Right atrium auricular region (tissue), 2 donors: Measurements from ENCODE around the gene ITSN2. TPM values are rescaled to one million over a fixed set of nuclear protein-coding genes. Genes with fewer than 3 reads are reported as not detected.
"Not testable (repeated sequence)": the region's sequence is repeated elsewhere in the genome, so short reads cannot be mapped to it uniquely, and the experiment has no call there.

Experiments used
- DNase-seq: peaks from one replicate; pipeline ENCODE4 v3.0.0-alpha.2; 2019; ENCODE audit warnings: low spot score
- H3K27ac ChIP-seq, 2 donors: fragments of 200-600 bp; sonication (generic); 1 replicate in 1 of 2; 2 replicates in 1 of 2; pipeline ENCODE4 v1.5.1; 2016 to 2019
- H3K27me3 ChIP-seq, 2 donors: fragments of 200-600 bp; sonication (generic); one replicate each; pipeline versions ENCODE4 v1.5.1 to v1.6.0; 2017 to 2019
- H3K36me3 ChIP-seq: fragments of 200-600 bp; sonication (generic); one replicate; pipeline ENCODE4 v1.5.1; 2016
- H3K4me1 ChIP-seq, 2 donors: fragments of 200-600 bp; sonication (generic); one replicate each; pipeline versions ENCODE4 v1.5.1 to v1.6.0; 2017 to 2019
- H3K4me3 ChIP-seq, 2 donors: fragments of 200-600 bp; sonication (generic); 1 replicate in 1 of 2; 2 replicates in 1 of 2; pipeline ENCODE4 v1.5.1; 2017 to 2019; ENCODE audit warnings: mild to moderate bottlenecking in 1 of 2, moderate library complexity in 1 of 2
- H3K9me3 ChIP-seq, 2 donors: fragments of 200-600 bp; sonication (generic); one replicate each; pipeline ENCODE4 v1.5.1; 2019
- CTCF ChIP-seq, 2 donors: fragments of 200-600 bp; sonication (generic); IDR thresholded peaks; one replicate each; pipeline ENCODE4 v1.5.1; 2019; ENCODE audit warnings: antibody characterized with exemption in 2 of 2
- total RNA-seq, 2 donors: library from RNA; depleted of rRNA; stranded (reverse); fragments of >200 nt; gene quantifications; one replicate each; pipeline ENCODE4 v1.1.0, GENCODE V29; 2016

Gene ITSN2
- total RNA-seq, 2 donors from 2014 or later = 40.1 to 40.4 TPM

GRCh38 chr2:24204505-24204904 is 155.8 kb downstream of the ITSN2 start:
- no peaks in the 10 kb centered on the region for H3K9me3 ChIP-seq
- no peak for DNase-seq
- no peak overlapping the region for H3K27ac ChIP-seq
- H3K27me3 ChIP-seq = no peaks in the 10 kb centered on the region
- peaks cover 0 to 10% of the 10 kb centered on the region in 2 donors for H3K4me1 ChIP-seq
- no peak for TF ChIP-seq CTCF (IDR thresholded peaks at IDR 0.05)
- H3K4me3 ChIP-seq = no peak overlapping the region
- H3K36me3 ChIP-seq = peaks cover 59% of the 10 kb centered on the region

GRCh38 chr2:24203787-24204150 is 156.6 kb downstream of the ITSN2 start:
- no peak overlapping the region for H3K4me3 ChIP-seq

GRCh38 chr2:24203029-24203786 is 157.1 kb downstream of the ITSN2 start:
- no peaks in the 10 kb centered on the region for H3K9me3 ChIP-seq
- DNase-seq = no peak
- H3K4me1 ChIP-seq = peaks cover 0 to 10% of the 10 kb centered on the region in 2 donors
- no peaks in the 10 kb centered on the region for H3K27me3 ChIP-seq
- no peak overlapping the region for H3K4me3 ChIP-seq
- no peak overlapping the region for H3K27ac ChIP-seq
- H3K36me3 ChIP-seq = peaks cover 46% of the 10 kb centered on the region
- no peak for TF ChIP-seq CTCF (IDR thresholded peaks at IDR 0.05)

More at GRCh38 chr2:24203787-24204150, 156.6 kb downstream of the ITSN2 start:
- DNase-seq = no peak
- H3K36me3 ChIP-seq = peaks cover 52% of the 10 kb centered on the region
- H3K4me1 ChIP-seq = peaks cover 0 to 10% of the 10 kb centered on the region in 2 donors
- no peak for TF ChIP-seq CTCF (IDR thresholded peaks at IDR 0.05)
- H3K27me3 ChIP-seq = no peaks in the 10 kb centered on the region
- H3K27ac ChIP-seq = no peak overlapping the region
- H3K9me3 ChIP-seq = no peaks in the 10 kb centered on the region

GRCh38 chr2:24200799-24201198 is 159.5 kb downstream of the ITSN2 start:
- Histone ChIP-seq H3K4me1 (peaks cover 0 to 10% of the 10 kb centered on the region in 2 donors), H3K27ac (no peak overlapping the region), H3K4me3 (no peak overlapping the region), H3K27me3 (no peaks in the 10 kb centered on the region), H3K36me3 (peaks cover 34% of the 10 kb centered on the region), H3K9me3 (no peaks in the 10 kb centered on the region)
- DNase-seq = no peak
- no peak for TF ChIP-seq CTCF (IDR thresholded peaks at IDR 0.05)

GRCh38 chr2:24199968-24200590 is 160.3 kb downstream of the ITSN2 start:
- H3K4me3 ChIP-seq = no peak overlapping the region
- no peak for DNase-seq
- H3K27ac ChIP-seq = no peak overlapping the region
- no peak for TF ChIP-seq CTCF (IDR thresholded peaks at IDR 0.05)
- H3K36me3 ChIP-seq = peaks cover 26% of the 10 kb centered on the region
- H3K9me3 ChIP-seq = no peaks in the 10 kb centered on the region
- H3K27me3 ChIP-seq = no peaks in the 10 kb centered on the region
- peaks cover 0 to 10% of the 10 kb centered on the region in 2 donors for H3K4me1 ChIP-seq

GRCh38 chr2:24197213-24197612 is 163.1 kb downstream of the ITSN2 start:
- not testable (repeated sequence) for H3K27me3 ChIP-seq, H3K4me1 ChIP-seq, DNase-seq, H3K36me3 ChIP-seq, H3K4me3 ChIP-seq, H3K27ac ChIP-seq, H3K9me3 ChIP-seq
